ENCODE data around the gene PAPPA2. TPM values are rescaled to one million over a fixed set of nuclear protein-coding genes. Genes with fewer than 3 reads are reported as not detected.

Gene PAPPA2
- total RNA-seq, 2 experiments from 2014 or later, result 0.08 TPM

DNA sequence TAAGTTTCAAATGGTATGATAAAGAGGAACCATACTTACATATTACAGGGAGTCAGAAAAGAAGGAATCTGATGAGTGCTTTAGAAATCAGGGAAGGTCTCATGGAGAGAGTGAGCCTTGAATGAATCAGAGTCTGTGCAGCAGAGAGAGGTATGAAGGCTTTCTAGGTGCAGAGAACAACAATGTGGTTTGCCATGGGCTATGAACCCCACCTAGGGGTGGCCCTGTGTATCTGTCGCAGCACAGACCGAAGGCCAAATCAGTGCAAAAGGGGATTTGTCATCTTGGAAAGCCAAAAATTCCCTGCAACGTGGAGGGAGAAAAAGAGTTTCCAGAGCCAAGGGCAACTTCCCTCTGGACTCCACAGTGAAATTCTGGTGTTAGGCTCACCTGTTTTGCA lies 3.5 kb downstream of the PAPPA2 start:
- ChIA-PET POLR2A (no interaction called here), CTCF (no interaction called here)
- H3K27me3 Mint-ChIP-seq, result no peaks in the 10 kb centered on the region
- H3K36me3 Mint-ChIP-seq (ENCODE audit: low read depth), result no peaks in the 10 kb centered on the region
- no peak for DNase-seq
- no peaks in the 10 kb centered on the region for H3K4me1 Mint-ChIP-seq
- H3K27ac Mint-ChIP-seq, result no peak overlapping the region
- H3K9me3 Mint-ChIP-seq, result no peaks in the 10 kb centered on the region
- H3K4me3 Mint-ChIP-seq, result no peak overlapping the region

DNA sequence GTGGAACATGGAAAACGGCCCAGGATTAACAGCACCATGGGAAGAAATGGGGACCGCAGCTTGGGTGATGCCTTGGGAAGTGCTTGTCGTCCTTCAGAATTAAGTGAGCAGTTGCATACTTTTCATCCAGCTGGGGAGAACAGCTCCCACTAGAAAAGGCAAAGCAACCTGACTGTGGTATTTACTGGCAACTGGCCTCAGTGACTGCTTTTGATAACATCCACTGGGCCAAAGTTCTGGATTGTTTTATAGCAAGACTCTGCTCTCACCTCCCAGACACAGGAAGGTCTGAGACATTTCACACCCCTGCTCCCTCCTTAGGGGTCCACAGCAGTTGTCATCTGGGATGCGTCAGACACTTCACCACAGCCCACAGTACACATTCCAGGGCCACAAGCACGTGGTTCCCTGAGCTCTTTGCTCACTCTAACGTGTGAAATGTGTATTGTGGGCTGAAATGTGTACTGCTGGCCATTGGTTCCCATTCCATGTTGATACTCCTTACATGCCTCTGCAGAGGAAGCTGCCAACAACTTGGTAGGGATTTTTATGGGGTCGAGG lies 6.6 kb downstream of the PAPPA2 start:
- Mint-ChIP-seq H3K27me3 (no peaks in the 10 kb centered on the region), H3K9me3 (no peaks in the 10 kb centered on the region), H3K36me3 (ENCODE audit: low read depth) (no peaks in the 10 kb centered on the region), H3K4me3 (no peak overlapping the region), H3K4me1 (no peaks in the 10 kb centered on the region), H3K27ac (no peak overlapping the region)
- DNase-seq, result no peak
- CTCF ChIA-PET, result no interaction called here
- POLR2A ChIA-PET, result no interaction called here

DNA sequence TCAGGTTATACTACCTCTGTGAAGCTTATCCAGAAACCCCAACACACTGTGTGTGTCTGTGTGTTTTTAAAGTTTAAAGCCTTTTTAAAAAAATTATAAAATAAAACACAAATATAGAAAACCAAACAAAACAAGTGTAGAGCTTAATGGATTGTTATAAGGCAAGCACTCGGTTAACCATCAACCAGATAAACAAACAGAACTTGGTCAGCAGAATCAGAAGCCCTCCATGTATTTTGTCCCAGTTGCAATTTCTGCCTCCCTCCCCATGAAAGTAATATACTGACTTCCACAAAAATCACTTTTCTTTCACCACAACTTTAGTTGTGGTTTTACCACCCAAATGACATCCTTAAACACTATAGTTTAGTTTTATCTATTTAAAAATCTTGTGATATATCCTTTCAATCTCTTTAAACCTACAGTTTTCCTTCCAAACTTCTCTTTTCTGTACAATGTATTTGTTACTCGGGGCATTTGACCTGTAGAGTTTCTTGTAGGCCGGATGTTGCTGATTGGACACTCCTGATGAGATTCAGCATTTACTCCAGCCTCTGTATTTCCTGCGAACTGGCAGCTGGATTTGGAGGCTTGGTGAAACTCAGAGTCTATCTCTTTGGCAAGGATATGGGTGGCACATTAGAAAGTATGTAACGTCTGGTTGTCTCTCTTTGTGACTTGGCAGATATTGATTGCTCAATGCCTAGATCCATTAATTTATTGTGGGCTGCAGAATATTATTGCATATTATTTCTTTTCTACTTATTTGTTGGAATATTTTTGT lies 8.6 kb downstream of the PAPPA2 start:
- Mint-ChIP-seq H3K36me3 (ENCODE audit: low read depth) (no peaks in the 10 kb centered on the region), H3K27ac (no peak overlapping the region), H3K4me3 (no peak overlapping the region), H3K27me3 (no peaks in the 10 kb centered on the region), H3K9me3 (no peaks in the 10 kb centered on the region), H3K4me1 (no peaks in the 10 kb centered on the region)
- no peak for DNase-seq
- CTCF ChIA-PET, result no interaction called here
- POLR2A ChIA-PET, result no interaction called here

DNA sequence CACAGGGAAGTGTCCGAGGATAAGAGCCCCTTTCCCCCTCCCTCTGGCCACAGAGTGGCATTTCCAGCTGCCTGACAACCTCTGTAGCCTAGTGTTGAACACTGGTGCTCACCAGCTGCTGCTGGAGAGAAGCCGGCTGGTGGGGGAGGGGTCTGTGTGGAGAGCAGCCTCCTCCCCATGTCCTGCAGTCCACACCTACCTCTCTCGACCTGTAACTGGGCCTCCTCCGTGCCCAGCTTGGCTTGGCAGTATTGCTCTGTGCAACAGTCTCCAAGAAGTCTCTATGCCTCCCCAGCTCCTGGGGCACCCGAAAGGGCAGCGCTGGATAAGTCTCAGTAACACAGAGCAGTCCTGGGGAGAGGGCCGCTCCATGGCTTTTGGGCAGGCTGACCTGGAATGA lies 17.0 kb downstream of the PAPPA2 start:
- Mint-ChIP-seq H3K27ac (no peak overlapping the region), H3K4me1 (no peaks in the 10 kb centered on the region), H3K4me3 (no peak overlapping the region), H3K36me3 (ENCODE audit: low read depth) (no peaks in the 10 kb centered on the region), H3K9me3 (no peaks in the 10 kb centered on the region), H3K27me3 (no peaks in the 10 kb centered on the region)
- ChIA-PET POLR2A (no interaction called here), CTCF (no interaction called here)
- DNase-seq, result no peak

DNA sequence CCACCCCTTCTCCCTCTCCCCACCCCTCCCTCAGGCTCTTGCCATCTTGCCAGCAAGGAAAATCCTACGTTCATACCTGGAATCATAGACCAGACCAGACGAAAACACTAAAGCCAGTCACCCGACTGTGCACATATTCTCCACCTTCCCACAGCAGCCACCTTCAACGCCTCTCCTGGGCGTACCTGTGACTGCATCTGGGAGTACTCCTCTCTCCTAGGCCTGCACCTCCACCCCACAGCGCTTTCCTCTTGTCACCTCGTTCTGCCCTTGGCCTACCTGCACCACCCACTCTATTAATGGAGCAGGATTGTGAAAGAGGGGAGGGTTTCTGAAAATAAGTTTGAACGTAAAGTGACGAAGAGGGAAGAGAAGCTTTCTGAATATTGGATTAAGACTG lies 17.8 kb downstream of the PAPPA2 start:
- Mint-ChIP-seq H3K4me1 (no peaks in the 10 kb centered on the region), H3K9me3 (no peaks in the 10 kb centered on the region), H3K4me3 (no peak overlapping the region), H3K36me3 (ENCODE audit: low read depth) (no peaks in the 10 kb centered on the region), H3K27ac (no peak overlapping the region), H3K27me3 (no peaks in the 10 kb centered on the region)
- CTCF ChIA-PET, result interaction anchor here (0.7 kb wide), 1 partner anchor 17 kb away, joined by 3 read pairs; no protein-coding TSS in a partner anchor
- no peak for DNase-seq
- POLR2A ChIA-PET, result no interaction called here

DNA sequence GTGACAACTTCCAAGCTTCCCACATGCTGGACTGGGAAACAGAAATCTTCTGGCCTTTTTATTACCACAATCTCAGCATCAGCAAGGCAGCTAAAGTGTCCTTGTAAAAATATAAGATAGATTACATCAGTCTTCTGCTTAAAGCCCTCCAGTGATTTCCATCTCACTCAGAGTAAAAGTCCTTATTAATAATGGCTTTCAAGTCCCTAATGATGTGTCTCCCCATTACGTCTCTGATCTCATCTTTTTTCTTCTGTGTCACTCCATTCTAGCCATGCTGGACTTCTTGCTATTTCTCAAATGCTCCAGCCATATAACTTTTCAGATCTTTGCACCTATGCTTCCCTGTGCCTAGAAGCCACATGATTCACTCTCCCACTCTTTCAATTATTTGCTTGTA lies 22.1 kb downstream of the PAPPA2 start:
- no peak overlapping the region for H3K27ac Mint-ChIP-seq
- H3K4me1 Mint-ChIP-seq, result no peaks in the 10 kb centered on the region
- H3K27me3 Mint-ChIP-seq, result no peaks in the 10 kb centered on the region
- H3K9me3 Mint-ChIP-seq, result no peaks in the 10 kb centered on the region
- no peaks in the 10 kb centered on the region for H3K36me3 Mint-ChIP-seq (ENCODE audit: low read depth)
- H3K4me3 Mint-ChIP-seq, result no peak overlapping the region
- ChIA-PET CTCF (no interaction called here), POLR2A (no interaction called here)
- no peak for DNase-seq

DNA sequence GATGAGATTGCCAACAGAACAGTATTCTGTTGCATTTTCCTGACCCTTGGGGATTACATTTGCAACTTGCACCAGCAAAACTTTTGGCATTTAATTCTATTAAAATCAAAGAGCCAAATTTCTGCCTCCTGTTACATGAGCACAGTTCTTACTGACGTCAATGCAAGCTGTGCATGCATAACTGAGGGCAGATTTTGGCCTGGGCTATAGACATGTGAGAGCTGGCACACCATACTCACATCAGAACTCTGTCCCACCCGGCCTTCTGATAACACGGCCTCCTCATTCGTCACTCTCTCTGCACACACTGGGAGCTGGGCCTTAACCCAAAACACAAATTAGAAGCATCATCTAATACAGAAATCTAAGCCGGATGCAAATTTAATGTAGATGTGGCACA lies 31.5 kb downstream of the PAPPA2 start:
- no peaks in the 10 kb centered on the region for H3K9me3 Mint-ChIP-seq
- H3K4me1 Mint-ChIP-seq, result no peaks in the 10 kb centered on the region
- no peaks in the 10 kb centered on the region for H3K27me3 Mint-ChIP-seq
- POLR2A ChIA-PET, result no interaction called here
- CTCF ChIA-PET, result no interaction called here
- H3K36me3 Mint-ChIP-seq (ENCODE audit: low read depth), result no peaks in the 10 kb centered on the region
- no peak overlapping the region for H3K4me3 Mint-ChIP-seq
- no peak overlapping the region for H3K27ac Mint-ChIP-seq
- no peak for DNase-seq

DNA sequence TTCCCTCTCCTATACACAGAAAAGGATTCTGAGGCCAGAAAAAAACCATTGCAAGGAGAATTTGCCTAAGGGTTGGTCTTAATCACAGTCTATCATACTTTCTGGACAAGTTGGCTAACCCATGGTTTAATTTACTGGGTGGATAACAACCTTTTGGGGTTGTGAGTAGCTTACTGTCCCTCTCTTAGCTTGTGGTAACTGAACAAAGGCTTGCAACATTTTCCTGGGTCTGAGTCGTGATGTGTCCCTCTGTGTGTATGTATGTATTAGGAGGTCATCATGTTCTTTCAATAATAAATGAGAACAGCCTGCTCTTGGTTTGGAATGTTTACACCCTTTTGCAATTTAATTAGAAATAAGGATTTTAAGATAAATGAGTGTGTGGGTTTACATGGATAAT lies 36.7 kb downstream of the PAPPA2 start:
- H3K27me3 Mint-ChIP-seq, result peaks cover 2% of the 10 kb centered on the region

DNA sequence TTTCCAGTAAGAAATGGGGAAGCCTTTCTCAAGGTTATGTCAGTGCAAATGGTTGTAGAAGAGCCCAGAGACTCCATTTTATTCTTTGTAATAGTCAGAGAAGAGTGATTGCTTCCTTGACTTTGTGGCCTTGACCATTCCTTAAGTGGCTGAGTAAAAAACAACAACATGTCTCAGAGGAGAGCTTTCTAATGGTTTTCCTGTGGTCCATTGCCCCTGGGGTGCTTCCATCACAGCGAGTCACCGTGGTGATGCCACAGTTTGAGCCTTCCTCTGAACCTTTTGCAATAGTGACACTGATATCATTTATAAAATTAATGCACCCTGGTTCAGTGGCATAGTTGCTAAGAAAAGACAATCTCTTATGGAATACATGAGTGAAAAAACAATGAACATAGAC lies 38.6 kb downstream of the PAPPA2 start:
- CTCF ChIA-PET, result no interaction called here
- no peak overlapping the region for H3K27ac Mint-ChIP-seq
- H3K4me1 Mint-ChIP-seq, result no peaks in the 10 kb centered on the region
- peaks cover 2% of the 10 kb centered on the region for H3K27me3 Mint-ChIP-seq
- no peak overlapping the region for H3K4me3 Mint-ChIP-seq
- no peaks in the 10 kb centered on the region for H3K9me3 Mint-ChIP-seq
- H3K36me3 Mint-ChIP-seq (ENCODE audit: low read depth), result no peaks in the 10 kb centered on the region
- POLR2A ChIA-PET, result no interaction called here
- no peak for DNase-seq

More for the DNA sequence above, 36.7 kb downstream of the PAPPA2 start:
- ChIA-PET CTCF (no interaction called here), POLR2A (no interaction called here)
- no peak for DNase-seq
- no peaks in the 10 kb centered on the region for H3K9me3 Mint-ChIP-seq
- H3K27ac Mint-ChIP-seq, result no peak overlapping the region
- H3K4me3 Mint-ChIP-seq, result no peak overlapping the region
- no peaks in the 10 kb centered on the region for H3K36me3 Mint-ChIP-seq (ENCODE audit: low read depth)
- no peaks in the 10 kb centered on the region for H3K4me1 Mint-ChIP-seq

DNA sequence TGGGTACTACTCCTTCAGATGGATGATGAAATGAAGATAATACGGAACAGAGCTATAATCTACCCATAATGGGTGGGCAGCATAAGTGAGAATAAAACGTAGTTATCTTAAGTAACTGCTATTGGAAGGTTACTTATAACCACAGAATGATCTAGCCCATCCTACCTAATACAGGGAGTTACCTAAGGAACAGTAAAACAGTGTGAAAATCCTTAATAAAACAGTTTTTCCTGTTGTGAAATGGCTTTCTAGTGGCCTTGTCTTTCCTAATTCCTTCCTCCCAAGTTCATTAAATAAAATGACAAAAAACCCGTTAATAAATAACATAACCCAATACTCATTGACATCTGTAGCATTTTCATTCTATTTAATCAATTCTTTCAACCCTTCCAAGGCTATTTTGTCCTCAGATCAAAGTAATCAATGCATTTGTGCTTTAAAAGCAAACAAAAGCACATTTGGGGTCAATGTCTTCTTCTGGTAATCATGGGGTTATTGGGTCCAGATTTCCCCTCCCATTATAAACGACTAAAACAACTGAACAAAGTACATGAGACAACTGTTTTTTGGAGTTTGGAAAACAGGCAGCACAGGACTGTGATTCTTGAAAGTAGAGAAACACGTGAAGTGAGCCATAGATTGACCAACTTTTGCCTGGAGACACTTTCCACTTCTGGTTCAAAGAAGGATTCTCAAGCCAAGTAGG lies 42.0 kb downstream of the PAPPA2 start:
- Mint-ChIP-seq H3K9me3 (no peaks in the 10 kb centered on the region), H3K27ac (no peak overlapping the region), H3K4me3 (no peak overlapping the region), H3K27me3 (peaks cover 4% of the 10 kb centered on the region), H3K36me3 (ENCODE audit: low read depth) (no peaks in the 10 kb centered on the region), H3K4me1 (no peaks in the 10 kb centered on the region)
- no peak for DNase-seq
- ChIA-PET CTCF (no interaction called here), POLR2A (no interaction called here)

DNA sequence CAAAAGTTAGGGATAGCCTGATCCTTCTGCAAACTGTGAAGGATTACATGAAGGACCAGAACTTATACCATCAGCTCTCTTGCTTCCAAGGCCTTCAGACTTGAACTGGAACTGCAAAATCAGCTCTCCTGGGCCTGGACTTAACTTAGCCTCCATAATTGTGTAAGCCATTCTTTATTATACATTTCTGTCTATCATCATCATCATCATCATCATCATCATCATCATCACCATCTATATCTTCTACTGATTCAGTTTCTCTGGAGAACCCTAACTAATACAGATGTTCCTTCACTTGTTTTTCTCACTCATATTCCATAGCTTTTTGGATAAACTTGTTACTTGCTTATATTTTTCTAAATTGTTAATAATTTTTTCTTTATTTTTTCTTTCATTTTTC lies 50.0 kb downstream of the PAPPA2 start:
- DNase-seq, result no peak
- Mint-ChIP-seq H3K9me3 (no peaks in the 10 kb centered on the region), H3K27ac (no peak overlapping the region), H3K36me3 (ENCODE audit: low read depth) (no peaks in the 10 kb centered on the region), H3K27me3 (no peaks in the 10 kb centered on the region), H3K4me3 (no peak overlapping the region), H3K4me1 (no peaks in the 10 kb centered on the region)
- CTCF ChIA-PET, result no interaction called here
- POLR2A ChIA-PET, result no interaction called here

DNA sequence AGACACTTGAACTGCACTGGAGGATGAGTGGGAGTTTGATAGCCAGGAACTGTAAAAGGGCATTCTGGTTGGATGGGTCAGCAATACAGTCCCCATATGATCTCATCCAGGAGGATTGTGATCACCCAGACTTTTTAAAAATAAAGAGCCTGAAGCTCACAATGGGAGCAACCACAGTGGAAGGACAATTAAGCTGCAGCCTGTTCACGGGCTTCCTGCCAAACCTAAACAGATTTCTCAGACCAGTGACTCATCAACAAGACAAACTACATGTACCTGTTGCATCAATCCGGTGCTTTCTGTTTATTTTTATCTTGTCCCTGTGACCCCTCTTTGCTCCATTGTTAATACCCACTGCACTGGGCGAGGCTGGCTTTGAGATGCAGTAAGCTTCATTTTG lies 52.3 kb downstream of the PAPPA2 start:
- no peak for DNase-seq

DNA sequence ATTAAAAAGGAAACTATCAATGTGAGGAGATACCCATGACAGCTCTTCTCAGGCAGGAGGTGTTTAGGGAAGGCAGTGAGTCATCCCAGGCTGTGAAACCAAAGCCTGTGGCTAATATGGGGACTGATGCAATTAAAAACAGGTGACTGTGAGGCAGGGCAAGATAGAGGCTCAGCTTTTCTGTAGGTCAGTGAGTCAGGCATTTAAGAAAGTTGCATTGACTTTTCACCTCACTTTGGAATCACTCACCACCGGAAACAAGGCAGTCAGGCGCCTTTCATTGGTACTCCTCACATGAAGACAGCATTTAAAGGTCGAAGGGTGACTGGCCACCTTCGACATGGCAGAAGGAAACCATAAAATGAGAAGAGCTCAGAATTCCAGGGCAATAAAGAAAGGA lies 54.5 kb downstream of the PAPPA2 start:
- H3K27ac Mint-ChIP-seq, result no peak overlapping the region
- DNase-seq, result no peak
- CTCF ChIA-PET, result interaction anchor here (0.6 kb wide), 1 partner anchor 288 kb away, joined by 4 read pairs; no protein-coding TSS in a partner anchor
- H3K36me3 Mint-ChIP-seq (ENCODE audit: low read depth), result no peaks in the 10 kb centered on the region
- H3K9me3 Mint-ChIP-seq, result no peaks in the 10 kb centered on the region
- no peaks in the 10 kb centered on the region for H3K4me1 Mint-ChIP-seq
- POLR2A ChIA-PET, result no interaction called here
- no peaks in the 10 kb centered on the region for H3K27me3 Mint-ChIP-seq
- no peak overlapping the region for H3K4me3 Mint-ChIP-seq

More for the DNA sequence above, 52.3 kb downstream of the PAPPA2 start:
- no peaks in the 10 kb centered on the region for H3K27me3 Mint-ChIP-seq
- no peaks in the 10 kb centered on the region for H3K9me3 Mint-ChIP-seq
- H3K36me3 Mint-ChIP-seq (ENCODE audit: low read depth), result no peaks in the 10 kb centered on the region
- POLR2A ChIA-PET, result no interaction called here
- CTCF ChIA-PET, result no interaction called here
- no peak overlapping the region for H3K4me3 Mint-ChIP-seq
- no peak overlapping the region for H3K27ac Mint-ChIP-seq
- H3K4me1 Mint-ChIP-seq, result no peaks in the 10 kb centered on the region

DNA sequence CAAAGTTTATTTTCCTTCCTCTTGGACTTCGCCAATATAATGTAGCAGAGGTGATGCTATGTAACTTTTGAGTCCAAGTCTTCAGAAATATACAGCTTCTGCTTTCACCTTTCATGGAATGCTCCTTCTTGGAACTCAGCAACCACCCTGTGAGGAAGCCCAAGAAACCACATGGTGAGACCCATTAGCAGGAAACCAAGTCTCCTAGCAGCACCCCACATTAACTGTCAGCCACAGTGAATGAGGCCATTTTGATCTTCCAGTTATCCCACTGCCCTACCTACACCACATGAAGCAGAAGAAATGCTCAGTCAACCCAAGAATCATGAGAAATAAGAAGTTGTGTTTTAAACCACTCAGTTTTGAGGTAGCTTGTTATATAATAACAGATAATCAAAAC lies 58.2 kb downstream of the PAPPA2 start:
- Mint-ChIP-seq H3K9me3 (no peaks in the 10 kb centered on the region), H3K27me3 (no peaks in the 10 kb centered on the region), H3K27ac (no peak overlapping the region), H3K4me1 (no peaks in the 10 kb centered on the region), H3K36me3 (ENCODE audit: low read depth) (no peaks in the 10 kb centered on the region), H3K4me3 (no peak overlapping the region)
- POLR2A ChIA-PET, result no interaction called here
- CTCF ChIA-PET, result no interaction called here
- DNase-seq, result no peak
